IMR-90 (cell line): ENCODE data around the gene RGS12. TPM values are rescaled to one million over a fixed set of nuclear protein-coding genes. Genes with fewer than 3 reads are reported as not detected.

Experiments
- ATAC-seq: fragments of 200-7000 bp; cut with Tn5 transposase; 2 replicates; pipeline ENCODE4 v1.9.1; 2020; ENCODE audit warnings: low read depth, mild to moderate bottlenecking, moderate library complexity
- BruUV-seq: library from RNA; stranded (reverse); fragments of 400-500 nt; replicated peaks from 2 replicates; lab custom pipeline; 2021; lab: Mats Ljungman, UMichigan
- CTCF ChIA-PET: fragments of 300-600 bp; formaldehyde crosslinking; extraction: SDS; loops from one replicate; lab custom pipeline; 2021; ENCODE audit warnings: antibody characterized with exemption; lab: Yijun Ruan, JAX
- POLR2A ChIA-PET: fragments of 300-600 bp; sonication (Branson Sonifier 250); formaldehyde crosslinking; loops from one replicate; lab custom pipeline; 2022; ENCODE audit warnings: antibody characterized with exemption; ENCODE audit not compliant: unreplicated experiment; lab: Charles Lee
- DNase-seq: peaks from one replicate; pipeline ENCODE4 v3.0.0; 2013
- H2AFZ ChIP-seq: replicated peaks from 2 replicates; pipeline ENCODE3; 2013; ENCODE audit warnings: low read length, mild to moderate bottlenecking; ENCODE audit not compliant: poor library complexity
- H2AK5ac ChIP-seq: 2 replicates; pipeline ENCODE4 v1.6.1; 2013; ENCODE audit warnings: low read depth, low read length, inconsistent platforms
- H2AK9ac ChIP-seq: replicated peaks from 2 replicates; pipeline ENCODE3; 2013; ENCODE audit warnings: mild to moderate bottlenecking, low read depth, low read length, moderate library complexity; ENCODE audit not compliant: poor library complexity
- H2BK120ac ChIP-seq: 2 replicates; pipeline ENCODE4 v1.6.1; 2013; ENCODE audit warnings: low read depth, low read length, inconsistent platforms
- H2BK15ac ChIP-seq: 3 replicates; pipeline ENCODE4 v1.6.1; 2013; ENCODE audit warnings: low read depth, low read length, inconsistent platforms
- H2BK20ac ChIP-seq: 2 replicates; pipeline ENCODE4 v1.6.1; 2013; ENCODE audit warnings: low read depth, mild to moderate bottlenecking, inconsistent platforms, low read length, moderate library complexity
- H2BK5ac ChIP-seq: 2 replicates; pipeline ENCODE4 v1.6.1; 2013; ENCODE audit warnings: mild to moderate bottlenecking, low read depth, low read length, inconsistent platforms; ENCODE audit not compliant: poor library complexity, severe bottlenecking
- H3K14ac ChIP-seq: replicated peaks from 2 replicates; pipeline ENCODE4 v1.6.1; 2013; ENCODE audit warnings: low read depth, low read length, inconsistent platforms
- H3K18ac ChIP-seq: 2 replicates; pipeline ENCODE4 v1.6.1; 2013; ENCODE audit warnings: low read depth, low read length, control low read depth
- H3K23ac ChIP-seq: 2 replicates; pipeline ENCODE4 v1.6.1; 2013; ENCODE audit warnings: low read depth, low read length, inconsistent platforms
- H3K27ac ChIP-seq: 2 replicates; pipeline ENCODE4 v1.5.1; 2013; ENCODE audit warnings: mild to moderate bottlenecking, control low read depth, low read length; ENCODE audit not compliant: insufficient read depth
- H3K27me3 ChIP-seq: 2 replicates; pipeline ENCODE4 v1.6.1; 2013; ENCODE audit warnings: low read length; ENCODE audit not compliant: control insufficient read depth, insufficient read depth
- H3K36me3 ChIP-seq: 2 replicates; pipeline ENCODE4 v1.6.1; 2013; ENCODE audit warnings: low read length, mixed read lengths; ENCODE audit not compliant: control insufficient read depth, insufficient read depth
- H3K4ac ChIP-seq: 2 replicates; pipeline ENCODE4 v1.6.1; 2013; ENCODE audit warnings: low read depth, low read length, inconsistent platforms
- H3K4me1 ChIP-seq: 2 replicates; pipeline ENCODE4 v1.6.1; 2013; ENCODE audit warnings: low read length, mixed read lengths; ENCODE audit not compliant: control insufficient read depth, insufficient read depth
- H3K4me2 ChIP-seq: 2 replicates; pipeline ENCODE4 v1.6.1; 2013; ENCODE audit warnings: low read depth, mild to moderate bottlenecking, control low read depth, low read length, moderate library complexity
- H3K4me3 ChIP-seq: 2 replicates; pipeline ENCODE4 v1.5.1; 2013; ENCODE audit warnings: low read depth, mild to moderate bottlenecking, control low read depth, low read length, moderate library complexity; ENCODE audit not compliant: insufficient read depth
- H3K56ac ChIP-seq: 2 replicates; pipeline ENCODE4 v1.6.1; 2013; ENCODE audit warnings: low read length, inconsistent platforms; ENCODE audit not compliant: insufficient read depth; ENCODE audit errors: extremely low read depth
- H3K79me1 ChIP-seq, 2 experiments: 2 replicates each; pipeline ENCODE4 v1.6.1; 2013; ENCODE audit warnings: low read length in 2 of 2, inconsistent platforms in 1 of 2, low read depth in 1 of 2
- H3K9ac ChIP-seq: 2 replicates; pipeline ENCODE4 v1.6.1; 2013; ENCODE audit warnings: low read depth, low read length, control low read depth
- H3K9me1 ChIP-seq: 2 replicates; pipeline ENCODE4 v1.6.1; 2013; ENCODE audit warnings: low read length, inconsistent platforms; ENCODE audit not compliant: insufficient read depth
- H3K9me3 ChIP-seq: 2 replicates; pipeline ENCODE4 v1.6.1; 2013; ENCODE audit warnings: low read length; ENCODE audit not compliant: control insufficient read depth, insufficient read depth
- H4K20me1 ChIP-seq: 2 replicates; pipeline ENCODE4 v1.6.1; 2013; ENCODE audit warnings: low read length, inconsistent platforms; ENCODE audit not compliant: insufficient read depth
- H4K5ac ChIP-seq: 2 replicates; pipeline ENCODE4 v1.6.1; 2013; ENCODE audit warnings: mild to moderate bottlenecking, low read depth, low read length, control low read depth
- H4K8ac ChIP-seq, 2 experiments: 2 replicates each; pipeline ENCODE4 v1.6.1; 2013; ENCODE audit warnings: low read depth in 2 of 2, low read length in 2 of 2, control low read depth in 1 of 2, inconsistent platforms in 1 of 2
- H4K91ac ChIP-seq: 2 replicates; pipeline ENCODE4 v1.6.1; 2013; ENCODE audit warnings: low read depth, low read length, inconsistent platforms; ENCODE audit not compliant: insufficient read depth
- CEBPB ChIP-seq: IDR thresholded peaks from 2 replicates; pipeline ENCODE4 v1.6.1; 2012; ENCODE audit warnings: low read depth, low read length, improper control_type of control experiment
- NFE2L2 ChIP-seq: fragments of 150-350 bp; IDR thresholded peaks from 2 replicates; pipeline ENCODE4 v1.6.1; 2016; ENCODE audit warnings: low read depth, mild to moderate bottlenecking, low read length
- POLR2A ChIP-seq: IDR thresholded peaks from 2 replicates; pipeline ENCODE4 v1.6.1; 2012; ENCODE audit warnings: mild to moderate bottlenecking, low read depth, low read length
- RFX5 ChIP-seq: IDR thresholded peaks from 2 replicates; pipeline ENCODE4 v1.8.0; 2012; ENCODE audit warnings: low read depth, mild to moderate bottlenecking, low read length, moderate library complexity
- SMC3 ChIP-seq: fragments of 150-350 bp; IDR thresholded peaks from 2 replicates; pipeline ENCODE4 v1.6.1; 2016; ENCODE audit warnings: low read depth, mild to moderate bottlenecking, antibody characterized with exemption, low read length, moderate library complexity
- WGBS, 2 experiments: methylation state at CpG; one replicate each; pipeline versions ENCODE4 v1.1.5 to v1.1.7; 2013; ENCODE audit warnings: missing lambda C conversion rate in 2 of 2; ENCODE audit not compliant: insufficient read length in 1 of 2; ENCODE audit errors: extremely low coverage in 2 of 2; 5-methylcytosine and 5-hydroxymethylcytosine counted together
- dilution Hi-C: fragments of 300-500 bp; cut with HindIII; formaldehyde crosslinking; loops from one replicate; pipeline ENCODE4 v1.14.3; 2018; ENCODE audit warnings: low sequenced_read_pairs; ENCODE audit not compliant: unreplicated experiment
- in situ Hi-C: fragments of 300-500 bp; cut with MboI; formaldehyde crosslinking; loops from 3 replicates; pipeline ENCODE4 v1.14.3; 2019; ENCODE audit warnings: low sequenced_read_pairs, inconsistent platforms, mixed read lengths
- intact Hi-C: fragments of 100-400 bp; cut with micrococcal nuclease; formaldehyde crosslinking; loops from 2 replicates; pipeline ENCODE4 v1.10.0; 2022
- polyA plus RNA-seq, 3 experiments: library from polyadenylated mRNA; depleted of rRNA; stranded (reverse); fragments of >200 nt; gene quantifications; 2 replicates each; pipeline ENCODE4 v1.2.3, GENCODE V29; 2012; ENCODE audit warnings: low replicate concordance in 1 of 3
- total RNA-seq: library from RNA; depleted of rRNA; stranded (reverse); fragments of >200 nt; gene quantifications from 2 replicates; pipeline ENCODE4 v1.2.3, GENCODE V29; 2012
- TF ChIP-seq, protein P1 (sequence below): fragments of 150-350 bp; IDR thresholded peaks from 2 replicates; pipeline ENCODE4 v1.6.1; 2017; ENCODE audit warnings: mild to moderate bottlenecking, antibody characterized with exemption, low read length, low read depth

The RGS12 gene
- total and polyA plus RNA-seq, 2 of the 4 experiments (the other 2 are of a cell fraction): 11.8 to 12.0 TPM

GRCh38 chr4:3297066-3297859 lies 4.4 kb downstream of the RGS12 start:
- Histone ChIP-seq H3K79me1 (peaks cover 35 to 71% of the 10 kb centered on the region in 2 experiments), H3K4me1 (peaks cover 17% of the 10 kb centered on the region), H2BK120ac (no peak overlapping the region), H3K4me2 (no peak overlapping the region), H2BK5ac (no peak overlapping the region), H3K36me3 (no peaks in the 10 kb centered on the region), H4K91ac (no peak overlapping the region), H4K20me1 (peaks cover 38% of the 10 kb centered on the region), H3K23ac (no peak overlapping the region), H3K18ac (no peak overlapping the region), H2AK9ac (no peak overlapping the region), H3K27ac (no peak overlapping the region), H3K9me1 (peaks cover 4% of the 10 kb centered on the region; the same call in 1 of the 2 replicates), H3K4ac (no peak overlapping the region), H3K9ac (no peak overlapping the region), H3K4me3 (no peak overlapping the region), H2BK15ac (no peak overlapping the region), H3K14ac (no peak overlapping the region), H4K5ac (no peak overlapping the region), H2AK5ac (no peak overlapping the region), H3K9me3 (no peaks in the 10 kb centered on the region), H2BK20ac (no peak overlapping the region), H4K8ac (no peak overlapping the region), H3K56ac (no peak overlapping the region), H2AFZ (no peak overlapping the region), H3K27me3 (no peaks in the 10 kb centered on the region)
- BruUV-seq: no TSS peak
- in situ Hi-C loops: no loop called here
- no peak for DNase-seq
- POLR2A ChIA-PET: no interaction called here
- CTCF ChIA-PET: no interaction called here
- 88% methylated on average over 6 of the region's 13 CpGs; no CpG with 5 or more reads in 1 of the 2 experiments for WGBS, 2 experiments
- no peak for ATAC-seq
- dilution Hi-C loops: no loop called here
- intact Hi-C loops: no loop called here
- TF ChIP-seq RFX5 (no peak), NFE2L2 (no peak), SMC3 (no peak), CEBPB (no peak), POLR2A (no peak)
- TF ChIP-seq, protein P1, sequence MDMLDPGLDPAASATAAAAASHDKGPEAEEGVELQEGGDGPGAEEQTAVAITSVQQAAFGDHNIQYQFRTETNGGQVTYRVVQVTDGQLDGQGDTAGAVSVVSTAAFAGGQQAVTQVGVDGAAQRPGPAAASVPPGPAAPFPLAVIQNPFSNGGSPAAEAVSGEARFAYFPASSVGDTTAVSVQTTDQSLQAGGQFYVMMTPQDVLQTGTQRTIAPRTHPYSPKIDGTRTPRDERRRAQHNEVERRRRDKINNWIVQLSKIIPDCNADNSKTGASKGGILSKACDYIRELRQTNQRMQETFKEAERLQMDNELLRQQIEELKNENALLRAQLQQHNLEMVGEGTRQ: no peak
